ENCODE data around the gene IL2RA.

The IL2RA gene

GRCh38 chr10:6037422-6037821, 24.7 kb downstream of the IL2RA start:
- TF ChIP-seq CTCF (IDR thresholded peaks at IDR 0.05; ENCODE audit: low read depth, low read length, missing control alignments): no peak
- H3K4me3 ChIP-seq (ENCODE audit: low read depth, low read length): no peak overlapping the region
- DNase-seq (ENCODE audit: low read depth): no peak

GRCh38 chr10:6036861-6037321, 25.3 kb downstream of the IL2RA start:
- H3K4me3 ChIP-seq (ENCODE audit: low read depth, low read length): no peak overlapping the region
- DNase-seq (ENCODE audit: low read depth): no peak
- TF ChIP-seq CTCF (IDR thresholded peaks at IDR 0.05; ENCODE audit: low read depth, low read length, missing control alignments): no peak

- TF ChIP-seq CTCF (IDR thresholded peaks at IDR 0.05; ENCODE audit: low read depth, low read length, missing control alignments): no peak
- no peak for DNase-seq (ENCODE audit: low read depth)
Measured at GRCh38 chr10:6035931-6036575, 26.1 kb downstream of the IL2RA start.

GRCh38 chr10:6035101-6035834, 26.9 kb downstream of the IL2RA start:
- TF ChIP-seq CTCF (IDR thresholded peaks at IDR 0.05; ENCODE audit: low read depth, low read length, missing control alignments): no peak

More at GRCh38 chr10:6035931-6036575, 26.1 kb downstream of the IL2RA start:
- no peak overlapping the region for H3K4me3 ChIP-seq (ENCODE audit: low read depth, low read length)

GRCh38 chr10:6034371-6034770, 27.8 kb downstream of the IL2RA start:
- H3K4me3 ChIP-seq (ENCODE audit: low read depth, low read length): no peak overlapping the region
- no peak for DNase-seq (ENCODE audit: low read depth)
- TF ChIP-seq CTCF (IDR thresholded peaks at IDR 0.05; ENCODE audit: low read depth, low read length, missing control alignments): no peak

More at GRCh38 chr10:6035101-6035834, 26.9 kb downstream of the IL2RA start:
- H3K4me3 ChIP-seq (ENCODE audit: low read depth, low read length): no peak overlapping the region
- no peak for DNase-seq (ENCODE audit: low read depth)

- no peak for DNase-seq (ENCODE audit: low read depth)
- TF ChIP-seq CTCF (IDR thresholded peaks at IDR 0.05; ENCODE audit: low read depth, low read length, missing control alignments): no peak
- no peak overlapping the region for H3K4me3 ChIP-seq (ENCODE audit: low read depth, low read length)
Measured at GRCh38 chr10:6033954-6034353, 28.2 kb downstream of the IL2RA start.

Measured in GM12864 (cell line).